GM15510 (cell line): Measurements from ENCODE around the gene RPP38.

Experiments used
- POLR2A ChIP-seq: IDR thresholded peaks from 3 replicates; pipeline ENCODE4 v1.6.1; 2011; ENCODE audit warnings: borderline replicate concordance; ENCODE audit not compliant: insufficient read length; ENCODE audit errors: extremely low read depth

The RPP38 gene

DNA sequence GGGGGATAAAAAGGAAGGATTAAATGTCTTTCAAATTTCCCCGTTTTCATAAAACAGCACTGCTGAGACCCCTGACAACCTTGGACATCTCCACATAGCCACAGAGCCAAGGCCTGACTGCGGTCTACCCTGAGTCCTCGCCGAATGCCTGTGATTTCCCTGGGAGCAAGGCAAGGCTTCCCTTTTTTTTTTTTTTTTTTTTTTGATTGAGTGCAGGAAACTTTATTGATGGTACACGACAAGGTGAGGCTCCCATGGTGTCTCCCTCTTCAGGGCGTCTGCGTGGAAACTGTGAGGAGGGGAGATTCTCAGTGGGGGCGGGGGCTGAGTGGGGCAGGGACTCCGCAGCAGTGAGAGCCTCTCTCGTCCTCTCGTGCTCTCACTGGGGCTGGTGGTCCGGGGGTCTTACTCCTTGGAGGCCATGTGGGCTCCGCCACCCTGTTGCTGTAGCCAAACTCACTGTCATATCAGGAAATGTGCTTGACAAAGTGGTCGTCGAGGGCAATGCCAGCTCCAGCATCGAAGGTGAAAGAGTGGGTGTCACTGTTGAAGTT is 4.2 kb upstream of the RPP38 start:
- TF ChIP-seq POLR2A, result no peak

DNA sequence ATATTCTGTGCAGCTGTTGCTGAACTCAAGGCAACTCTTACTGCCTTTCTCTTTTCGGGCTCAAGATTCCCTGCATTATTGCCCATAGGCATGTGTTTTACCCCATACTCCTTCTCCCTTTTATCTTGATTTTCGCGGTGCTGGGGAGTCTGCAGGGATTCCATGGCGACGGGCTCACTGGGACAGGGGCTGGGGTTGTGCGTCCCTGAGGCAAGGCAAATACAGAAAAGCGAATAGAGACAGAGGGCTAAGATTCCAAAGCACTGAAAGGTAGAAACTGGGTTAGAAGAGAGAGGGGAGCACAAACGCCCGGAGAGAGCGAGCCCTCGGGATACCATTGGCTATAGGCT is 519 bp upstream of the RPP38 start:
- TF ChIP-seq POLR2A, result no peak

DNA sequence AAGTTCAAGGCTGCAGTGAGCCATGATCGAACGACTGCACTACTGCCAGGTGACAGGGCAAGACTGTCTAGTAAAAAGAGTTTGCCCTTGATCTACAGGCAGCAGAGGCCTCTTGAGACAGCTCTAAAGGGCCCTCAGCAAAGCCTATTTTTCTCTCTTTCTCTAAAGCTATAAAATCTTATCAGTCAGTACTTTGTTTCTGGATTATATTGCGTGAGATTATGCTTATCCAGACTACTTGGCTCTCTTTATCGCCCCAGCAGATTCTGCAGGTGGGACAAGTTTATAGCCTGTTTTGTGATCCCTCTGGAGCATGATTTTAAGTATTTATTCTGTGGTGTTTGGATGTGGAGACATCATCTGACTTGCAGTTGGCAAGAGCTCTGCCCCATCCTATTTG is 2.7 kb downstream of the RPP38 start:
- no peak for TF ChIP-seq POLR2A

DNA sequence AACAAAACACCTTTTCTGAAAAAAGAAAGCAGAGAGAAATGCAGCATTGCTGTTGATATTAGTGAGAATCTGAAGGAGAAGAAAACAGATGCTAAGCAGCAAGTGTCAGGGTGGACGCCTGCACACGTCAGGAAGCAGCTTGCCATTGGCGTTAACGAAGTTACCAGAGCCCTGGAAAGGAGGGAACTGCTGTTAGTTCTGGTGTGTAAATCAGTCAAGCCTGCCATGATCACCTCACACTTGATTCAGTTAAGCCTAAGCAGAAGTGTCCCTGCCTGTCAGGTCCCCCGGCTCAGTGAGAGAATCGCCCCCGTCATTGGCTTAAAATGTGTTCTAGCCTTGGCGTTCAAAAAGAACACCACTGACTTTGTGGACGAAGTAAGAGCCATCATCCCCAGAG is 6.4 kb downstream of the RPP38 start:
- no peak for TF ChIP-seq POLR2A

DNA sequence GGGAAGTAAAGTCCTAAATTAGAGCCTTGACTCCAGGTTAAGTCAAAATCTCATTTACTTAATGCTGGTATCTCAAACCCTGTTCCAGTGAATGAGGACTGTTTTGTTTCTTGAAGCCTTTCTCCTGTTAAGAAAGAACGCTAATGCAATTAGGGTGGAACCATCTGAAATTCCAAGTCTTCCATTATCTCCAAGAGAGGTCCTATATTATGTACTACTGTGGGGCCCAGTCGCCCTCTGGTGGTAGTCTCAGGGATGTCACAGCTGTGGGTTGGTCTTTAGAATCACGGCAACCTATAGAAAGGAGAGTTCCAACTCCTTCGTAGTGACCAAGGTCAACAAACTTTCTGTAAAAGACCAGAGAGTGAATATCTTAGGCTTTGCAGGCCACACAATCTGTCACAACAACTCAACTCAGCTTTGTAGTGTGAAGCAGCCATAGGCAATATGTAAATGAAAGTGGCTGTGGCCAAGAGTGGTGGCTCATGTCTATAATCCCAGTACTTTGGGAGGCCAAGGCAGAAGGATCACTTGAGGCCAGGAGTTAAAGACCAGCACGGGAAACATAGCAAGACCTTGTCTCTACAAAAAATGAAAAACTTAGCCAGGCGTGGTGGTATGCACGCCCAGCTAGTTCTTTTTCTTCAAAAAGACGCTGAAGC is 9.3 kb downstream of the RPP38 start:
- no peak for TF ChIP-seq POLR2A

DNA sequence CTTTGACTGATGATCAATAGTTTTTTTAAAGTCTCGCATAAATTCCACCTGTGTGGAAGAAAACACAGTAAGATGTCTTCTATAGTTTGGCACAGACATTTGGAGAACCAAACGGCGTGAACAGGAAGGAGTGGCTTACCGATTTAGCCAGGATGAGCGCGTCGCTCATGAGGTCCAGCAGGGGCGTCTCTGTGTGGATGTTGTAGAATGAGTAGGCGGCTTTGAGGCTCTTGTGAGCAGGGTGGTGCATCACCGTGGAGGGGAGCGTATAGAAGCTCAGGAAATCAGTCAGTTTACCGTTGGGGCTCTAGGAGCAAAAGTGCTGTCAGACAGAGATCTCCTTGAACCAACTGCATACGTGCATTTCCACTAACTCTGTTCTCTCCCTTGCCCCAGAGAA is 15.5 kb downstream of the RPP38 start:
- no peak for TF ChIP-seq POLR2A

DNA sequence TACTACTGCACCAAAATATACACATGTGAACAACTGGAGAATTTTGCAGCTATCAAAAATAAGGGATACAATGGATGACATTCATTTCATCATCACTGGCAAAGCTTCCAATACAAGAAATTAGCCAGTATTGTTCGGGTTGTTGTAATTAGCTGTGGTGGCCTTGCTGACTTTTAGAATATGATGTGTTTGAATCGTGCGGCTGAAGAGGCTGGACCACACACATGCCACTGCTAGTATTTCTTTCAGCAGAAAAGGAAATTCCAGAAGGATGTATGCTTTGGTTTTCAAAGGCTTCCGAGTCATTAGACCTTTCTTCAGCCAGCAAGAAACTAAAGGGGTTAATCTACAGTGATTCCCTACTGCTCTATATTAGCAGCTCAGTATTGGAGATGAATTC is 16.6 kb downstream of the RPP38 start:
- TF ChIP-seq POLR2A, result no peak

DNA sequence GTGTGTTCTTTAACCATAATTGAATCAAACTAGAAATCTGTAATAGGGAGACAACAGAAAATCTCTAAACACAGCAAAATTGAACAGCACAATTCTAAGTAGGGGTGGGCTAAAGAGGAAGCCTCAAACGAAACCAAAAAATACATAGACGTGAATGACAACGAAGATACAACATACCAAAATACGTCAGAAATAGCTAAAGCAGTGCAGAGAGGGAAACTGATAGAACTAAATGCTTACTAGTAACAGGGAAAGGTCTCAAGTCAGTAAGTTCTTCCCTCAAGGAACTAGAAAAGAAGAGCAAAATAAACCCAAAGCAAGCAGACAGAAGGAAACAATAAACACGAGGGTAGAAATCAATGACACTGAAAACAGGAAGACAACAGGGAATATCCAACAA is 19.1 kb downstream of the RPP38 start:
- no peak for TF ChIP-seq POLR2A

DNA sequence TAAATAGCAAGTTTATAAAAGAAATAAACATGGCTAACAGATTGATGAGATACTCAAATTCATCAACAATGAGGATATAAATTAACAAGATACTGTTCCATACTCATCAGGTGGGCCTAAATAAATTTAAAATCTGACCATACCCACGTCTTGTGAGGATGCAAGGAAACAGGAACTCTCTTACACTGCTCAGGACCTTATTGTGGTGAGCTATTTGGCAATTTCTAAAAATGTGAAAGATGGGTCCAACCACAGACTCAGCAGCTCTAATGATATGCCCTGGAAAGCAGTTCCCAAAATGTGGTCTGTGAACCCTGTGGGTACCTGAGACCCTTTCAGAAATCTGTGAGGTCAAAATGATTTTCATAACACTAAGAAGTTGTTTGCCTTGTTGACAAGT is 21.5 kb downstream of the RPP38 start:
- no peak for TF ChIP-seq POLR2A

DNA sequence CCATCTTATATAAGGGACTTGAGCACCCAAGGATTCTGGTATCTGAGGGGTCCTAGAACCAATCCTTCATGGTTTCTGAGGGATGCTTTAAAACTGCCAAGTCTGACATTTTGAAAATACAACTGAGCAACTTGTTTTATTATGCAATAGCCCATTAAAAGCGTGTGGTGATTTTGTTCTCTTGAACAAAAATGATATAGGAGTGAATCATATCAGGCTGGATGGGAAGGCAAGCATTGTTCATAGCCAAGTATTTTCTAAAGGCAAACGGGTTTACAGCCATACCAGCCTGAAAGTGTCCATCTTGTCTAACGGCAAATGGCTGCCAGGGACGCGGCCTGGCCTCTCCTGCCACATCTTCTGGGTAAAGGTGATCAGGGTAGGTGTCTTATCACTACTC is 23.4 kb downstream of the RPP38 start:
- TF ChIP-seq POLR2A, result no peak

DNA sequence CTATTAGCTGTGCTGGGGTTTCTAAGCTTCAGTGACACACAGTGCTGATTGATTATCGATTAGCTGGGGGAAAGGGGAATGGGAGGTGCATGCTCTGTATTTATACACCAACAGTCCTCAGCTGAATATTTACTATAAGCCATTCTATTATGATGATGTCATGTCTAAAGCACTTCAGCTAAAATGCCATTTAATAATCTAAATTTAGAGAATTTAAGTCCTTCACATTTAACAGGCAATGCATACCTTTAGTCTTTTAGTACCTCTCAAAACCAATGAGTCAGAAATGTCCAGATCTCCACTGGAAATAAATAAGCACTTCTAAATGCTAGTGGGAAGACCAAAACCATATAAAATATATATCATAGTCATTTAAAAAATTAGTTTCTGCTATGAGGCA is 24.6 kb downstream of the RPP38 start:
- no peak for TF ChIP-seq POLR2A

DNA sequence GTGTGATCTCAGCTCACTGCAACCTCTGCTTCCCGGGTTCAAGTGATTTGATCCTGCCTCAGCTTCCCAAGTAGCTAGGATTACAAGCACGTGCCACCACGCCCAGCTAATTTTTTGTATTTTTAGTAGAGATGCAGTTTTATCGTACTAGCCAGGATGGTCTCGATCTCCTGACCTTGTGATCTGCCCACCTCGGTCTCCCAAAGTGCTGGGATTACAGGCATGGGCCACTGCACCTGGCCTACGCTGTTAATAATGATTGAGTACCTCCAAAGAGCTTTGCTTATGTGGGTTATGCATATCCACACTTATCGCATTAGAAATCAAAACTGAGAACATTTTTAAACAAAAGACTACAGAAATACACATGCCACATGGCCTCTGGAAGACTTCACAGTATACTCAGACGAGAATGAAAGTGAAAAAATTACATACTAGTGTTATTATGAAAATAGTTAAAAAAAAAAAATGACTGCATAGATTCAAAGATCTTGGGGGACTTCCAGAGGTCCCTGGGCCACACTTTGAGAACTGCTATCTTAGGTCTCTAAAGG is 25.4 kb downstream of the RPP38 start:
- TF ChIP-seq POLR2A, result no peak

DNA sequence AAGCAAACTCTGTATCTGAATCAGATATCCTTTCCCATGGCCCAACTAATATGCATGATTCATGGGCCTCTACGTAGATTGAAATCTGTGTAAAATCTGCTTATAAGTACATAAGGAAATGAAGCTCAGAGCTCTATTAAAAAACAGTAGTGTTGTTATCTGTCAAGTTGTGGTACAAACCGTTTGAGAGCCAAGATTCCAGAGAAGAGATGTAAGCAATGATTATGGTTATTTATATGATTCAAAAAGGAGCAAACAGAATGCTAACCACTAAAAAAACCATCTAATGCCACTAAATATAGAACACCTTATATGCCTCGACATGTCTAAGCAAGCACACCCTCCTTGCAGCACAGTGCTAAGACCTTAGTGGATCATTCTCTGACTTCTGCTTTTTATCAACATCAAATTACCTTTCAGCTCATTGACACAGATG is 26.6 kb downstream of the RPP38 start:
- TF ChIP-seq POLR2A, result no peak

DNA sequence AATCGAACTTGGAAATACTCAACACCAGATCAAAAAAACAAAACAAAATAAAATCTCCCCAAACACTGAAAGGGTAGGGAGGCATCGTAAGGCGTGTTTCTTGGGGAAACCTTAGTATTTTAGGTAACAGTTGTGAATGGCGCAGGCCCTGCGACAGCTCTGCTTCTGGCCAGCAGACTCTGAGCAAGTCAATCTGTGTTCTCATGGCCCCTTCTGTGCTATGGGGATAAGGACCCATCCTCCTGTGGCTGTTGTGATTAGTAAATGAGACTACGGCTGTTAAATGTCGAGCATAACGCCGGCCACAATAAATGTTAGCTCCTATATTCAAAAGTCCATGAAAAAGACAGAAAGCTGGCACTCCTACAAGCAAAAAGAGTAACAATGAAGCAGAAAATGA is 27.0 kb downstream of the RPP38 start:
- no peak for TF ChIP-seq POLR2A

DNA sequence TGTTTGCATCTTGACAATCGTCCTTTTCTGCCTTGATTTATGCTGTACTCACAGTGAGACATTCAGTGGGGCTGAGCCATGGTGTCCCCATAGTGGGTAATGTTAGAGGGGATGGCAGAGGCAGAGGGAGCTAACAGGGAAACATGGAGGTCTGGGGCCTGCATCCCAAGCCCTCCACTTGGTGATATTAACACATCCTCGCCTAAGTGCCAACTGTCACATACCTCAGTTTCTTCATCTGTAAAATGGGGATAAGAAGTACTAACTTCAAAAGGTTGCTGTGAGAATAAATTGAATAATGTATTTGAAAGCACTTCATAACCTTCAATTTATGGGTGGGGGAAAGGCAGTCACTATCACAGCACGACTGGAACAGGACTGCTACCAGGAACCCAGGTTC is 27.8 kb downstream of the RPP38 start:
- TF ChIP-seq POLR2A, result no peak

DNA sequence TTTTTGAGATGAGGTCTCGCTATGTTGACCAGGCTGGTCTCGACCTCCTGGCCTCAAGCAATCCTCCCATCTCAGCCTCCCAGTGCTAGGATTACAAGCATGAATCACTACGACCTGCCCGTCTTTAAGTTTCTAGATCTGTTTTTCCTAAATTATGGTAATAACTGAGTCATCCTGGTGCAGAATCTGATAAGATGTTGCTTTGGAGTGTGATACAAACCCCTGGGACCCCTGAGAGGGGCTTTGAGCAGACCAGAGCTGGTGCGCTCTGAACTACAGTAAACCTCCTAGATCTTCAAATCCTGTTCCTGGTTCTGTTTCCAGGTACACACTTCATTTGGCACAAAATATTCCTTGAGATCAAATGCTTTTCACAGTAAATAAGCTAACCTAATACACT is 34.2 kb downstream of the RPP38 start:
- TF ChIP-seq POLR2A, result no peak

DNA sequence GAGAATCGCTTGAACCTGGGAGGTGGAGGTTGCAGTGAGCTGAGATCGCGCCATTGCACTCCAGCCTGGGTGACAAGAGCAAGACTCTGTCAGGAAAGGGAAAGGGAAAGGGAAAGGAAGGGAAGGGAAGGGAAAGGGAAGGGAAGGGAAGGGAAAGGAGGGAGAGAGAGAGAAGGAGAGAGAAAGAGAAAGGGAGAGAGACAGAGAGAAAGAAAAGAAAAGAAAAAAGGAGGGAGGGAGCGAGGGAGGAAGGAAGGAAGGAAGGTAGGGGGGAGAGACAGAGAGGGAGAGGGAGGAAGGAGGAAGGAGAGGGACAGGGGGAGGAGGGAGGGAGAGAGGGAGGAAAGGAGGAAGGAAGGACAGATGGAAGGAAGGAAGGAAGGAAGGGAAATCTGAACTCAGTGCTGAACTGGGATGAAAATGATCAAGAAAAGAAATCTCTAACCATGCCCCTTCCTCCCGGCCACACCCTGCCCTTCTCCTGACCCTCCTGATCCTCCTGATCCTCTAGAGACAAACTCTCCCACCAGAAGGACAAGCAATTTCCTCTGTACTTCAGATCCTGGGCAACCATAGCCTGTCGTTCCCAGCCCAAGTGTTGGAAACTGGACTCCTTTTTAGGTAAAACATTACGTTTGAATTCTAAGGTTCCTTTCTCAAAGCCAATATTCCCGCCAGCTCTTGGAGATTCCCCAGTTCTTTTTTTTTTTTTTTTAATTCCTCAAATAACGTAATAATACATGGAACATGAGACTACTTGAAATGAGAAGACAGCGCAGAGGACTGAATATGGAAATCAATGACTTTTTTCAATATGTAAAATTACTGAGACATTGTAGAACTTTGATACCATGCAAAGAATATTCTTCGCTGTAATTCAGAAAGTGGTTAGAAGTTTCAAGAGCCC is 39.2 kb downstream of the RPP38 start:
- TF ChIP-seq POLR2A, result no peak

DNA sequence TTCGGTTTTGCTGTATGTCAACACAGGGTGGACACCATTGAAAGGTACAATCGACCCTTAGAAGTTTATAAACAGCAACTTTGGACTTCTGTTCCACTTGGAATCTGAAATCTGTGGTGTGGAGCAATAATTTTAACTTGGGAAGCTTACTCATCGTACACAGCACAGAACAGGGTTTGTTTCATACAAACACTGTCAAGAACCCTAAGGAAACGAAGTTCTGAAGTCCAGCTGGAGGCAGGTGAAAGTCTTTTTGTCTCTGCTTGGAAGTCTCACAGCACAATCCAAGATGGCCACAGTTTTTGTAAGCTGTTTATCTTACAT is 39.8 kb downstream of the RPP38 start:
- no peak for TF ChIP-seq POLR2A
